ENCODE results near the gene EIF3K.

- TF ChIP-seq CTCF (IDR thresholded peaks at IDR 0.05) (no peak), POLR2A (IDR thresholded peaks at IDR 0.05; ENCODE audit: low read depth) (no peak), POLR2AphosphoS5 (IDR thresholded peaks at IDR 0.05) (peak; percentile 96 to 98), EP300 (IDR thresholded peaks at IDR 0.05) (peak; percentile 82)
Observed at GRCh38 chr19:38663957-38664502, 45.0 kb downstream of the EIF3K start.

All from esophagus muscularis mucosa (tissue), 4 donors.